ENCODE measurements around the gene TIMM10B.

Gene TIMM10B

GRCh38 chr11:6455070-6455469 is 26.2 kb upstream of the TIMM10B start:
- no peak overlapping the region for H3K4me3 ChIP-seq (ENCODE audit: control insufficient read depth, low read depth, low read length)
- TF ChIP-seq CTCF (IDR thresholded peaks at IDR 0.05; ENCODE audit: control insufficient read depth, insufficient read depth, low read depth, low read length, missing control alignments), result no peak
- no peak for DNase-seq (ENCODE audit: low read depth)

GRCh38 chr11:6456361-6457073 is 24.8 kb upstream of the TIMM10B start:
- no peak overlapping the region for H3K4me3 ChIP-seq (ENCODE audit: control insufficient read depth, low read depth, low read length)
- no peak for TF ChIP-seq CTCF (IDR thresholded peaks at IDR 0.05; ENCODE audit: control insufficient read depth, insufficient read depth, low read depth, low read length, missing control alignments)
- DNase-seq (ENCODE audit: low read depth), result no peak

GRCh38 chr11:6457581-6458320 is 23.6 kb upstream of the TIMM10B start:
- no peak for TF ChIP-seq CTCF (IDR thresholded peaks at IDR 0.05; ENCODE audit: control insufficient read depth, insufficient read depth, low read depth, low read length, missing control alignments)
- no peak overlapping the region for H3K4me3 ChIP-seq (ENCODE audit: control insufficient read depth, low read depth, low read length)
- no peak for DNase-seq (ENCODE audit: low read depth)

- no peak for DNase-seq (ENCODE audit: low read depth)
- no peak for TF ChIP-seq CTCF (IDR thresholded peaks at IDR 0.05; ENCODE audit: control insufficient read depth, insufficient read depth, low read depth, low read length, missing control alignments)
- no peak overlapping the region for H3K4me3 ChIP-seq (ENCODE audit: control insufficient read depth, low read depth, low read length)
Measured at GRCh38 chr11:6458352-6459098, 22.8 kb upstream of the TIMM10B start.

GRCh38 chr11:6459099-6459450 is 22.2 kb upstream of the TIMM10B start:
- TF ChIP-seq CTCF (IDR thresholded peaks at IDR 0.05; ENCODE audit: control insufficient read depth, insufficient read depth, low read depth, low read length, missing control alignments), result no peak
- DNase-seq (ENCODE audit: low read depth), result no peak
- H3K4me3 ChIP-seq (ENCODE audit: control insufficient read depth, low read depth, low read length), result no peak overlapping the region

- no peak for DNase-seq (ENCODE audit: low read depth)
- no peak overlapping the region for H3K4me3 ChIP-seq (ENCODE audit: control insufficient read depth, low read depth, low read length)
- no peak for TF ChIP-seq CTCF (IDR thresholded peaks at IDR 0.05; ENCODE audit: control insufficient read depth, insufficient read depth, low read depth, low read length, missing control alignments)
Measured at GRCh38 chr11:6468712-6469495, 12.4 kb upstream of the TIMM10B start.
